HG03469 (cell line): Measurements from ENCODE around the gene MID1.

Experiments used
- ATAC-seq: cut with Tn5 transposase; IDR thresholded peaks from one replicate; pipeline ENCODE4 v1.9.1; 2021; ENCODE audit warnings: mild to moderate bottlenecking, moderate library complexity, moderate number of reproducible peaks; ENCODE audit not compliant: unreplicated experiment

The MID1 gene

DNA sequence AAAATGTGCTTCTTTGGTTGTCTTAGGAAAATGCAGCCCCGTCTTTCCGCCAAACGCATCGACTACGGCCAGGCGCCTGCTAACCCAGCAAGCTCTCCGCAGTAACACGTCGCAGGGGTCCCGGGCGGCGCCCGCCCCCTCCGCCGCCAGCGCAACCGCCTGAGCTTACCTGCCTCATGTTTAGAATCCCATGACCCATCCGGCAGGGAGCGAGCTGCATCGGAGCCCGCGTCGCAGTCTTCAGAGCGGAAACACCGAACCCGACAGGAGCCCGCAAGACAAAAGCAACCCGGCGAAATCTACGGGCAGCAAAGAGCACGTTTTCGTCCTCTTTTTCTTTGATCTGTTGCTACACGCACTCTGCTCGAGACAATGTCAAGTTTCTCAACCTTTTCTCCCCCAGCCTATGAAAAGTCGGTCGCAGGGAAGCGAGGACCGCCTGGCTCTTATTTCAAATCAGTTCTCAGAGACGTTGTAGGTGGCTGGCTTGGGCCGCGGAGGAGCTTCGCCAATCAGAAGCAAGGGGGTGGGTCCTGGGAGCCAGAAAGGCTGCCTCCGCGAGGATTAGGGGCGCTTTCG is at the start of gene MID1:
MID1 (minus strand) TSS at position 465 of the 579 bp plus-strand sequence. CDS start 53,038 bp downstream, outside the sequence.
- ATAC-seq: no peak

- ATAC-seq: no peak
Measured at GRCh38 chrX:10667143-10667542, 46.8 kb upstream of the MID1 start.

- ATAC-seq: no peak
Measured at GRCh38 chrX:10666102-10666501, 45.7 kb upstream of the MID1 start.

DNA sequence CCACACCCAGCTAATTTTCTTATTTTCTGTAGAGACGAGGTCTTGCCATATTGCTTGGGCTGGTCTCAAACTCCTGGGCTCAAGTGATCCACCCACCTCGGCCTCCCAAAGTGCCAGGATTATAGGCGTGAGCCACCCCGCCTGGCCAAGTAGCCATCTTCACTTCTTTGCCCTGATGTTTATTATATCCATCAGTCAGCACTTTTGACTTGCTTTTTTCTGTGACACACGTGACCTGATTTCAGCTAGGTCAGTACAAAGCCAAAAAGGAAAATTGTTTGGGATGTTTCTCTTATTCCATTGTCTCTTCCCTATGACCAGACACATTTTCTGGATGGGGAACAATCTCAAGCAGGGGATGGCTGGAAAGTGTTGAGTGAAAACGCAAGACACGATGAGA is 45.3 kb upstream of the MID1 start:
- no peak for ATAC-seq

- ATAC-seq: no peak
Measured at GRCh38 chrX:10660171-10660570, 39.8 kb upstream of the MID1 start.

- no peak for ATAC-seq
Measured at GRCh38 chrX:10656214-10656613, 35.8 kb upstream of the MID1 start.

DNA sequence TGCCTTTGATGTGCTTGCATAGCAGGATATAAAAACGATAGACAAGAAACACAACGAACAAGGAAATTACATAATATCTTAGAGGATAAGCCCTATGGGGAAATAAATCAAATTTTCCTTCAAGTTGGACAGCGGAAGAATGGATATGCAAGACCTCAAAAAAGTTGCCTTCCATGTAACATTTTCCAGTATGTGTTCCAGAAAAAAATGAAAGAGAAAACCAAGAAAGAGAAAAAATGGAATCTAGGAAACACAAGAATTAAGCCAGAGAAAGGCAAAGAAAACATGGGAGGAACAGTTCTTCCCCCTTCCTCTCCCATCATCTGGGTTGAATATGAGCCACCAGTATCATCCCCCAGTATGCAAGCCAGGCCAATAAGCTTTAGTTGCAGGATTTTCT is 34.6 kb upstream of the MID1 start:
- ATAC-seq: no peak

- ATAC-seq: no peak
Measured at GRCh38 chrX:10653302-10653701, 32.9 kb upstream of the MID1 start.

- no peak for ATAC-seq
Measured at GRCh38 chrX:10649265-10649664, 28.9 kb upstream of the MID1 start.

DNA sequence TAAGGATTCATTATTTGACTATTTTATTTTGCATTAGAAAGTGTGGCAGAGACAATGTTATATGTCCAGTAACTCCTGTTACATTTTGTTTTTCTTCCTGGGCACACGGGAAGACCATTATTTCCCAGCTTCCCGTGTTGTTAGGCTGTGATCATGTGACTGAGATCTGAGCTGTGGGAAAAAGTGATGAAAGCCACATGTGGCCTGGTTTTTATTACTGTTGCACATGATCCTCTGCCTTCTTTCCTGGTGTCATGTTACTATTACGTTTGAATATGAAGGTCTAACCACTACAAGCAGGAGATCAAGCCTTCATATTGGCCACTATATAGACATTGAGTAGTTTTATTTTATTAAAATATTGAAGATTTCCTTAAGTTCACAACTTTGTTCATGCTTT is 28.2 kb upstream of the MID1 start:
- no peak for ATAC-seq

DNA sequence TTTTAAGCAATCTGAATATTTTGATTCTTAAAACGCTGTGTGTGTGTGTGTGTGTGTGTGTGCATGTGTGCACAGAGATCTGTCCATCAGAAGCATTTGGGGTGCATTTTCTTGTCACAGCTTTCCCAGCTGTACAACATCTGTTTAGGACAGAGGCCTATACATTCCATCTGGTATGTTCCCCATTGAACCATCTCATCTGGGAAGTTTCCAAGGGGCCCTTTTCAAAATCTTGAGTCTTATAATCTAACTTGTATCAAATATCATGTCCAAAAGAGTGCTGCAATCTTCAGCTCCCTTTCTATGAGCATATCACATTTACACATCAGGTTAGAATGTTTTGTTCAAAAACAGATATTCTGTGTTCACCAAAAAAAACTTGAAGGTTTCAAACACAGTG is 16.5 kb upstream of the MID1 start:
- ATAC-seq: no peak

DNA sequence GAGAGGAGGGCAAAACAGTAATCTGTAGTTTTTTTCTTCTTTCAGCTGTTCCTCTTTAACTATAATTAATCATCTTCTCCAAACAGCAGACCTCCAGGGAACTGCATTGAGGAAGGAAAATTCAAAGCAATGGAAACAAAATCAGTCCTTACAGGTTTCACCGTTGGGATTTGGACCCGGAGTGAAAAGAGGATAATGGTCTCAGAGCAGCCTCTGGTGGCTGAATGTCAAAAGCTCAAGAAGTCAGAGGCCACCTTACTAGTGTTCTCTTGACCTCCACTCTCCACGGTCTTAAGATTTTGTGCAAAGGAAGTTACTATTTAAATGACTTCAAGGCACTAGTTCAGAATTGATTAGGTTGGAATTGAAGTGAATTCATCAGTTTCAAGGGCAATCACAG is 16.0 kb upstream of the MID1 start:
- ATAC-seq: no peak

- no peak for ATAC-seq
Measured at GRCh38 chrX:10634392-10635161, 14.2 kb upstream of the MID1 start.

- no peak for ATAC-seq
Measured at GRCh38 chrX:10633722-10634121, 13.3 kb upstream of the MID1 start.

GRCh38 chrX:10631416-10632145 is 11.2 kb upstream of the MID1 start:
- ATAC-seq: no peak

DNA sequence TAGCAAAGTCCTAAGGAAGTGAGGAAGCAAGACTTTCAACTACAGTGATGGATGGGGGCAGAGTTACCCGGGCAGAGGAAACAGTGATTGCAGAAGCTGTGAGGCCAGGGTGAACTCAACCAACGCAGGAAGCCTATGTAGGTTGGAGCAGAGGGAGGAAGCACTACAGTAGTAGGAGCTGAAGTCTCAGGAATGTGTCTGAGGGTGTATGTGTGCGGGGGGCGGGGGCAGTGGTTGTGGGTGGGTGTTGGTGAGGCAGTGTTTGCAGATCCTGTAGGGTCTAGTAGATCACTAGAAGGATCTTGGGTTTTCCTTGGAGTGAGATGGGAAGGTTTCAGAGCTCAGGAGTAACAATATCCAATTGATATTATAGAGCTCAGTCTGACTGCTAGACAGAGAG is 9.9 kb upstream of the MID1 start:
- no peak for ATAC-seq

DNA sequence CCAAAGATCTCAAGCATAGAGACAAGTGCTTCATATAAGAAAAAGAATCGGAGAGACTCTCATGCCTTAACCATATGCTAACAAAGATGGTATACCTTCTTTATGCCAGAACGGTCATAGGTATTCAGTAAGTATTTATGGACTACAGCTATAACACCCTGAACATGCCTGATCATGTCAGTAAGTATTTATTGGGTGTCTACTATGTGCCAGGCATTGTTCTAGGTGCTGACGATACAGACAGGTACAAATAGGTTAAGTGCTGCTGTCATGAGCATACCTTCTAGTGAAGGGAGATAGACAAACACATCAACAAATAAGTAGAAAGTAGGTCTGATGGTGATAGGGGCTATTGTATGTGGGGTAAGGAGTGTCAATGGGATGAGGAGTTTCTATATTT is 9.5 kb upstream of the MID1 start:
- ATAC-seq: no peak

DNA sequence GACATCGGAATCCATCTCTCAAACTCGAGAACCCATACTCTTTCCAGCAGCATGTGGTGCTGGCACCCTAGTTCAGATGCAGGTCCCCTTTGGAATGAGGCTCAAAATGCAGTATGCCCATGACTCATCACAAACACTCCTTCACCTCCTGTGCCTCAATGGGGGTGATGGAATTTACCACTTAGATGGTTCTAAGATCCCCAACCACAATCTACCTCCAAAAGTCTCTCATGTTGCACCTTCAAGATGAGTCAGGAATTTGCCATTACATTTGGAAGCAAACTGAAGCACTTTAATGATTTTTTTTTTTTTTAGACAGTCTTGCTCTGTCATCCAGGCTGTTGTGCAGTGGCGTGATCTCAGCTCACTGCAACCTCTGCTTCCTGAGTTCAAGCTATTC is 8.5 kb upstream of the MID1 start:
- no peak for ATAC-seq

DNA sequence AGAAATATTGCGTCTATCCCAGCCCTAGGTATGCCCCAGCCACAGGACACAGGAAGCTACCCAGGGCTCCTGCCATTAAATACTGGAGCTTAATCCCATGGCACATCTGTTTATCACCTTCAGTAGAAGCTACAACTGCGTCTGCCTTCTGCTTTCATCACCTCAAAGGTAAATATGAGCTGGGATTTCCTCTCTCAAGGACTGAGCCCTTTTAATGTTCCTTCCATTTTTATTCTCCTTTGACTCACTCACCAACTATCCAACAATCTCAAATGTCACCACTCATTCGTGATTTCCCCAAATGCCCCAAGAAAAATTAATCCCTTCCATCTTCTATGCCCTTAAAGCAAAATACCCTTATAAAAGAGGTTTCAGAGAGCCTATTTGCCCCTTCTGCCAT is 1.8 kb upstream of the MID1 start:
- ATAC-seq: no peak

DNA sequence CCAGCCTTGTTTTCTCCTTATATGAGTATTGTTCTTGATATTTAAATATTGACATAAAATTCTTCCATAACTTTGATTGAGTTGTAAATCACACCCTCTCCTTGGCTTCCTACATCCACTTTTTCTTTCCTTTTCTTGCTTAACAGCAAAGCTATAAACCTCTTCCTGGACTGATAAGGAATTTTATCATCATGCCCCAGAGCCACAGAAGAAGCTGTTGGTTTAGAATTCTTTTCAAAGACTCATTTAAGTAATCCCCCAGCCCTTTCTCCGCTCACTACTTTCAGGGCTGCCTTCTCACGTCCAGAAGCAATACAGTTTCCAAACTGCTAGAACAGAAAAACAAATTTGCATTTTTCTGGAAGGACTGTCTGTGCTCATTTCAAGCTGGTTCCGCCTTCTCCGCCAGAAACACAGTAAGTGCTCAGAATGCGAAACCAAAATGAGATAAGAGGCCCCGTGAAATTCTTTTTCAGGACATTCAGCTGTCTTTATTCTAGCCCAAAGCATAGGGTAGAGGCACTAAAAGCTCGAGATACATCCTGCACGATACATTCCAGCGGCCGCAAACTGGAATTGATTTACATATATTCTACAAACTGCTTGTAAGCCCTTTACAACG is 849 bp downstream of the MID1 start:
- ATAC-seq: no peak

GRCh38 chrX:10618961-10619360 is 1.4 kb downstream of the MID1 start:
- no peak for ATAC-seq

DNA sequence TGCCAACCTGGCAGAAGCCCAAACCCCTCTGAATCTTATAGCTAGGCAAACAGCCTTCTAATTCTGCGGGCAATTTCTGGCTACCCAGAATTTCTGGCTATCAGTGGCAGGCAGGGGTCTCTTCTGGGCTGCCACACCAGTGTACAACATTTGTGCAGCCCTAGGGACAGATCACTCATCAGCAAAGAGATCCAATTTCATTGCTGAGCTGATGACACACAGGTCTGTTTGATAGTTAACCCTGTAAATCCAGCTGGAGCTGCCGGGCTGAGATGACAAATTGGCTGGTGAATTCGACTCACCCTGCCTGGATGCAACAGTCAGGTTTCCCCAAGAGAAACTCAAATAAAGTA is 2.4 kb downstream of the MID1 start:
- no peak for ATAC-seq
